NT2/D1 (cell line): Measurements from ENCODE around the gene GEMIN4.

Source experiments
- SUZ12 ChIP-seq: IDR thresholded peaks from 2 replicates; pipeline ENCODE4 v1.6.1; 2011; ENCODE audit not compliant: insufficient read length, insufficient read depth; ENCODE audit errors: extremely low read depth
- YY1 ChIP-seq: IDR thresholded peaks from 2 replicates; pipeline ENCODE4 v1.6.1; 2011; ENCODE audit not compliant: insufficient read length, insufficient read depth
- ZNF274 ChIP-seq: IDR thresholded peaks from 2 replicates; pipeline ENCODE4 v1.6.1; 2011; ENCODE audit warnings: mild to moderate bottlenecking, low read depth, low read length

DNA sequence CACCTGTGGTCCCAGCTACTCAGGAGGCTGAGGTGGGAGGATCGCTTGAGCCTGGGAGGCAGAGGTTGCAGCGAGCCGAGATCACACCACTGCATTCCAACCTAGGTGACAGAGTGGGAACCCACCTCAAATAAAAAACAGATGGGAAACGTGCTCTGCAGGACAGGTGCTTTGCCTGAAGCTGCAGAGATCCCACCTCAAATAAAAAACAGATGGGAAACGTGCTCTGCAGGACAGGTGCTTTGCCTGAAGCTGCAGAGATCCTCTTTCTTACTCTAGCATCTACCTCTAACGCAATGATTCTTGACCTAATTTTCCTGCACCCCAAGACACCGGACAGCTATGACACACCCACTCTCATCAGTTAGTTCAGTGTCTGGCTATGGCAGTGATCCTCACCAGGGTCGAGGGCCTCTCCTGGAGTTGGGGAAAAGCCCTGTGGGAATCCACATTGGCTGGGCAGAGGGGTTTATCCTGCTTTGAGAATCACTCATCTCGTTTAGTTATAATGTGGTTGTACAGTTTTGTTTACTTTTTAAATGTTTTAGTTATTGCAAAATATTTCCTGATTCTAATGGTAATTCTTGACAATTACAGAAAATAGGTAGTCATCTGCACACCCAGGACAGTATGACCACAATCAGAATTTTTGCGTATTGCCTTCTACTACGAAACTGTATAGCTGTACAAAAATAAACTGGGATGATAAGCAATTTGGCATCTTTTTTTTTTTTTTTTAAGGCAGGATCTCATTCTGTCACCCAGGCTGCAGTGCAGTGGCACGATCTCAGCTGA lies 48.8 kb downstream of the GEMIN4 start:
- TF ChIP-seq ZNF274, result no peak
- TF ChIP-seq YY1, result no peak
- TF ChIP-seq SUZ12, result no peak
